Ovary (tissue), 3 donors: ENCODE results near the gene ROBO1.

Experiments used
- EP300 ChIP-seq: sonication (generic); formaldehyde crosslinking; IDR thresholded peaks from one replicate; pipeline ENCODE4 v1.6.1; 2017; ENCODE audit warnings: antibody characterized with exemption
- POLR2A ChIP-seq: fragments of 450-650 bp; IDR thresholded peaks from one replicate; pipeline ENCODE4 v1.6.1; 2017; ENCODE audit warnings: antibody characterized with exemption, mild to moderate bottlenecking, moderate library complexity
- TF ChIP-seq, protein P1 (sequence below), 3 donors: fragments of 450-650 bp in 2 of 3; fragments of 200-600 bp in 1 of 3; IDR thresholded peaks; one replicate each; pipeline versions ENCODE4 v1.5.1 to v1.8.0; 2016 to 2022; ENCODE audit warnings: antibody characterized with exemption in 3 of 3, mild to moderate bottlenecking in 1 of 3
- donor health status: DM: no; HTN: no; CAD: no.

DNA sequence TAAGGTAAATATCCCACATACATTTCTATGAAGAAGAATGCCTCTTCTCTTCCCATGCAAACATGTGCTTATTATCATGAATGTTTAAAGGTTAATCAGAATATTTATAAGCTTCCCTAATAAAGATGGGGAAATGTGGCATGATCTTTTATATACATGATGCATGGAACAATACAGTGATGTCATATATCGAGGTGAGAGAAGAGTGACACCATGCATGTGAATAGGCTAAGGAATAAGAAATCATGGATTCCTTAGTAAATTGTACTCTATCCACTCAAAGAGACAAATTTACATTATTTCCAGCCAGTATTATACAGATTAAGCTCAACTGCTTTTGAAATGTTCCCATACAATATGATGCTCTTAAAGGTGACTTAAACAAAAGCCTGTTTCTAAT lies 1035.3 kb downstream of the ROBO1 start:
- TF ChIP-seq, protein P1, sequence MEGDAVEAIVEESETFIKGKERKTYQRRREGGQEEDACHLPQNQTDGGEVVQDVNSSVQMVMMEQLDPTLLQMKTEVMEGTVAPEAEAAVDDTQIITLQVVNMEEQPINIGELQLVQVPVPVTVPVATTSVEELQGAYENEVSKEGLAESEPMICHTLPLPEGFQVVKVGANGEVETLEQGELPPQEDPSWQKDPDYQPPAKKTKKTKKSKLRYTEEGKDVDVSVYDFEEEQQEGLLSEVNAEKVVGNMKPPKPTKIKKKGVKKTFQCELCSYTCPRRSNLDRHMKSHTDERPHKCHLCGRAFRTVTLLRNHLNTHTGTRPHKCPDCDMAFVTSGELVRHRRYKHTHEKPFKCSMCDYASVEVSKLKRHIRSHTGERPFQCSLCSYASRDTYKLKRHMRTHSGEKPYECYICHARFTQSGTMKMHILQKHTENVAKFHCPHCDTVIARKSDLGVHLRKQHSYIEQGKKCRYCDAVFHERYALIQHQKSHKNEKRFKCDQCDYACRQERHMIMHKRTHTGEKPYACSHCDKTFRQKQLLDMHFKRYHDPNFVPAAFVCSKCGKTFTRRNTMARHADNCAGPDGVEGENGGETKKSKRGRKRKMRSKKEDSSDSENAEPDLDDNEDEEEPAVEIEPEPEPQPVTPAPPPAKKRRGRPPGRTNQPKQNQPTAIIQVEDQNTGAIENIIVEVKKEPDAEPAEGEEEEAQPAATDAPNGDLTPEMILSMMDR (IDR thresholded peaks at IDR 0.05), result no peak
- TF ChIP-seq POLR2A (no peak), EP300 (no peak)
